ENCODE measurements around the gene CDC42. TPM values are rescaled to one million over a fixed set of nuclear protein-coding genes. Genes with fewer than 3 reads are reported as not detected.
A peak's percentile ranks its signal among the peaks of the same experiment; 100 is the strongest.

The CDC42 gene
- total and polyA plus RNA-seq, 8 donors = 277 to 381 (median 335) TPM

- intact Hi-C loops (cut with DNase I) = no loop called here
- peaks cover 0 to 56% of the 10 kb centered on the region in 2 donors for H3K36me3 ChIP-seq
- H3K27ac ChIP-seq = no peak overlapping the region
- no peak for ATAC-seq
- TF ChIP-seq, protein P1, sequence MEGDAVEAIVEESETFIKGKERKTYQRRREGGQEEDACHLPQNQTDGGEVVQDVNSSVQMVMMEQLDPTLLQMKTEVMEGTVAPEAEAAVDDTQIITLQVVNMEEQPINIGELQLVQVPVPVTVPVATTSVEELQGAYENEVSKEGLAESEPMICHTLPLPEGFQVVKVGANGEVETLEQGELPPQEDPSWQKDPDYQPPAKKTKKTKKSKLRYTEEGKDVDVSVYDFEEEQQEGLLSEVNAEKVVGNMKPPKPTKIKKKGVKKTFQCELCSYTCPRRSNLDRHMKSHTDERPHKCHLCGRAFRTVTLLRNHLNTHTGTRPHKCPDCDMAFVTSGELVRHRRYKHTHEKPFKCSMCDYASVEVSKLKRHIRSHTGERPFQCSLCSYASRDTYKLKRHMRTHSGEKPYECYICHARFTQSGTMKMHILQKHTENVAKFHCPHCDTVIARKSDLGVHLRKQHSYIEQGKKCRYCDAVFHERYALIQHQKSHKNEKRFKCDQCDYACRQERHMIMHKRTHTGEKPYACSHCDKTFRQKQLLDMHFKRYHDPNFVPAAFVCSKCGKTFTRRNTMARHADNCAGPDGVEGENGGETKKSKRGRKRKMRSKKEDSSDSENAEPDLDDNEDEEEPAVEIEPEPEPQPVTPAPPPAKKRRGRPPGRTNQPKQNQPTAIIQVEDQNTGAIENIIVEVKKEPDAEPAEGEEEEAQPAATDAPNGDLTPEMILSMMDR (IDR thresholded peaks at IDR 0.05) = no peak
- peaks cover 20 to 45% of the 10 kb centered on the region in 2 donors for H3K4me1 ChIP-seq
- H3K4me3 ChIP-seq = no peak overlapping the region
- H3K27me3 ChIP-seq = no peaks in the 10 kb centered on the region
- H3K9me3 ChIP-seq = no peaks in the 10 kb centered on the region
- no peak for DNase-seq
Observed at GRCh38 chr1:22093513-22093912, 41.0 kb downstream of the CDC42 start.

- DNase-seq (peak in 1 of 4 donors; percentile 38), ATAC-seq (no peak)
- Histone ChIP-seq H3K4me3 (no peak overlapping the region), H3K36me3 (peaks cover 0 to 57% of the 10 kb centered on the region in 2 donors), H3K9me3 (no peaks in the 10 kb centered on the region), H3K27me3 (no peaks in the 10 kb centered on the region), H3K4me1 (peaks cover 0 to 33% of the 10 kb centered on the region in 2 donors), H3K27ac (no peak overlapping the region)
- intact Hi-C loops (cut with DNase I) = no loop called here
- TF ChIP-seq, protein P1 (IDR thresholded peaks at IDR 0.05) = no peak
Observed at GRCh38 chr1:22096036-22096435, 43.5 kb downstream of the CDC42 start.

DNA sequence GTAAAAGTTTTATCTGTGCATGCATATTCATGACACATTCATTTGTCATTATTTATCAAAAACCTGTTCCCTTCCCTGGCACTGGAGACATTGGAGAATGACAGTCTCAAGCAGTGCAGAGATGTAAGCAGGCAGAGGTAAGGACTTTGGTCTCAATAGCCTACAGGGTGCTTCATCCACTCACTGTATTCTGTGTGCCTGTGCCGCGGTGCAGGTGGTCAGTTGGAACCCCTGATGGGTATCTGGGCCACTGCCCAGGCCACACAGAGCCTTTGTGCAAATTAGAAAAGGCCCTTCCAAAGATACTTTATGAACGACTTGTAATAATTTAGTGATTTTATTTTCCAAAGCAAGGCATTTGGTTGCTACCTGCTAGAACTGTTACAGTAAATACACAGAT lies 44.0 kb downstream of the CDC42 start:
- TF ChIP-seq, protein P1 (IDR thresholded peaks at IDR 0.05) = no peak
- peaks cover 0 to 54% of the 10 kb centered on the region in 2 donors for H3K36me3 ChIP-seq
- intact Hi-C loops (cut with DNase I) = no loop called here

GRCh38 chr1:22098752-22099151 lies 46.2 kb downstream of the CDC42 start:
- Histone ChIP-seq H3K4me3 (no peak overlapping the region), H3K27ac (no peak overlapping the region), H3K9me3 (no peaks in the 10 kb centered on the region), H3K27me3 (no peaks in the 10 kb centered on the region), H3K36me3 (peaks cover 0 to 54% of the 10 kb centered on the region in 2 donors), H3K4me1 (peaks cover 0 to 32% of the 10 kb centered on the region in 2 donors)
- TF ChIP-seq, protein P1 (IDR thresholded peaks at IDR 0.05) = no peak
- ATAC-seq = no peak
- peak in 1 of 4 donors; percentile 20 for DNase-seq
- intact Hi-C loops (cut with DNase I) = no loop called here

More for the DNA sequence above, 44.0 kb downstream of the CDC42 start:
- no peaks in the 10 kb centered on the region for H3K27me3 ChIP-seq
- H3K27ac ChIP-seq = no peak overlapping the region
- no peaks in the 10 kb centered on the region for H3K9me3 ChIP-seq
- DNase-seq = no peak
- no peak overlapping the region for H3K4me3 ChIP-seq
- H3K4me1 ChIP-seq = peaks cover 0 to 35% of the 10 kb centered on the region in 2 donors
- no peak for ATAC-seq

GRCh38 chr1:22100168-22100567 lies 47.7 kb downstream of the CDC42 start:
- ATAC-seq = no peak
- DNase-seq = no peak
- no peaks in the 10 kb centered on the region for H3K9me3 ChIP-seq
- no peak overlapping the region for H3K4me3 ChIP-seq
- peaks cover 0 to 62% of the 10 kb centered on the region in 2 donors for H3K36me3 ChIP-seq
- peaks cover 0 to 42% of the 10 kb centered on the region in 2 donors for H3K4me1 ChIP-seq
- intact Hi-C loops (cut with DNase I) = no loop called here
- no peak overlapping the region for H3K27ac ChIP-seq
- TF ChIP-seq, protein P1 (IDR thresholded peaks at IDR 0.05) = no peak
- no peaks in the 10 kb centered on the region for H3K27me3 ChIP-seq
